Placental pericyte (primary cell): ENCODE data around the gene MAP3K7. TPM values are rescaled to one million over a fixed set of nuclear protein-coding genes. Genes with fewer than 3 reads are reported as not detected.

ENCODE experiments used
- total RNA-seq: library from RNA; depleted of rRNA; stranded (reverse); fragments of >200 nt; gene quantifications from 2 replicates; pipeline ENCODE4 v1.2.3, GENCODE V29; 2012

Gene MAP3K7
- 40.3 and 47.1 TPM in 2 replicates for total RNA-seq

DNA sequence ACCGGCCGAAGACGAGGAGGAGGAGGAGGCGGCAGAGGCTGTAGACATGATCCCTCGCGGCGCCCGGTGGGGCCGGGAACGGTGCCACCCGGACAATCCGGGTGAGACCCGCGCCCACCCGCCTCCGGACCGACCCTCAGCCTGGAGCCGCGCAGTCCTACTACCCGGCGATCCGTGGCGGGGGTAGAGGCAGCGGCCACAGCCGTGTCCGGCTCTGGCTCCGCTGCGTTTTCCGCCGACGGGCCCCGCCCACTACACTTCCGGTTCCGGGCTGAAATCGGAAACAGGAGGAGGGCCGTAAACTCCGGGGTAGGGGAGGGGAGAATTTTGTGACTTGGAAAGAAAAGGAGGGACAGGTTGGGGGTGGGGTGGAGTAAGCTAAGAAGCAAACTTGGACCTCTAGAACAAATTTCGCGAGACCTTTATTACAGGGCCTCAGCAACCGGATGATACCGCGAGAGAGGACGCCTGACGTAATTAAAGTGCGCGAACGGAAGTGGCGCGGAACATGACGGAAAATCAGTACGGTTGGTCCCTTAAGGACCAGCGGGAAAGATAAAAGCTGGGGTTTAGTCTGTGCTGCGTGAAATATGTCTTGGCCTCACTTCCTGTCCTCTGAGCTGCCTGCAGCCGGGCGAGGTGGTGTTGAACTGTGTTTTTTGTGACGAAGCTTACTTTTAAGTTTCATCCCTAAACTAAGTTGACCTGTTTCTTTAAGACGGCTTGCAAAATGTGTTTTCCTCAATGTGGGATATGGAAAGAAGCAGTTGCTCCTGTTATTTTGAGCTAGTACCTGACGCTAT lies at the start of gene MAP3K7:
Gene MAP3K7, minus strand, starts transcription at position 237 of the 803 bp plus-strand sequence. Its CDS starts 189 bp downstream, at position 48.

